HG02571 (cell line): ENCODE data around the gene PLEKHA7.
"Not testable (repeated sequence)": the region's sequence is repeated elsewhere in the genome, so short reads cannot be mapped to it uniquely, and the experiment has no call there.

Experiments
- ATAC-seq: cut with Tn5 transposase; IDR thresholded peaks from one replicate; pipeline ENCODE4 v1.9.1; 2021; ENCODE audit warnings: mild to moderate bottlenecking, moderate library complexity; ENCODE audit not compliant: unreplicated experiment

Gene PLEKHA7

GRCh38 chr11:16942911-16943310 is 71.3 kb downstream of the PLEKHA7 start:
- ATAC-seq = no peak

- no peak for ATAC-seq
Observed at GRCh38 chr11:16942342-16942741, 71.9 kb downstream of the PLEKHA7 start.

DNA sequence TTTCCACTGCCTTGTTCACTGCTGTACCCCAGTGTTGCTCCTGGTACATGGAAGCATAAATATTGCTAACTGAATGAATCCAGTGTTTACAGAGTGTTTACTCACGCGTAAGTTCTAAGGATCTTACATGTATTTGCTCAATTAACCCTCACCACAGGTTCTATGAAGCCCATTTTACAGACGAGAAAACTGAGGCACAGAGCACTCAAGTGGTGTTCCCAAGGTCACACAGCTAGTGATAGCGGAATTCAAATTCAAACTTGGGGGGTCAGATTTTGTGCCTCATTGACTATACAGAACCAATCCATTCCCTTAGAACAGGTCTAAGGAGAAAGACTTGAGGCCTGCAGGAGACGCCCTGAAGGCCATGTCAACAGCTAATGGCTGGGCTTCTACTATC is 72.3 kb downstream of the PLEKHA7 start:
- no peak for ATAC-seq

GRCh38 chr11:16938061-16938460 is 76.2 kb downstream of the PLEKHA7 start:
- ATAC-seq = no peak

GRCh38 chr11:16936643-16937042 is 77.6 kb downstream of the PLEKHA7 start:
- no peak for ATAC-seq

GRCh38 chr11:16935518-16936302 is 78.5 kb downstream of the PLEKHA7 start:
- no peak for ATAC-seq

GRCh38 chr11:16933756-16934603 is 80.2 kb downstream of the PLEKHA7 start:
- no peak for ATAC-seq

DNA sequence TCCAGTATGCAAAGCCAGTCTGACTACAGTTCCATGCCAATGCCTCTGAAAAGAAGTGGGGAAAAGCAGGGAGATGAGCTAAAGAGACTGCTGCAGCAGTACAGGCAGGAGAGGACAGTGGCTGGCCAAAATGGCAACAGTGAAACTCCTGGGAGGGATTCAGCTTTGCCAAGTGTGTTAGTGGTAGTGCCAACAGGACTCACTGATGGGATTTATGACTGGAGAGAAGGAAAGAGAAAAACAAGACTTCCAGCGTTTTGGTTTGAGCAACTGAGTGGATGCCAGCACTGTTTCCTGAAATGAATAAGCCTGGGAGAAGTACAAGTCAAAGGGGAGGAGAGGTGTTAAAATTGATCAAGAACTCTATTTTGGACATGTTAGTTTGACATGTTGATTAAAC is 80.9 kb downstream of the PLEKHA7 start:
- no peak for ATAC-seq

DNA sequence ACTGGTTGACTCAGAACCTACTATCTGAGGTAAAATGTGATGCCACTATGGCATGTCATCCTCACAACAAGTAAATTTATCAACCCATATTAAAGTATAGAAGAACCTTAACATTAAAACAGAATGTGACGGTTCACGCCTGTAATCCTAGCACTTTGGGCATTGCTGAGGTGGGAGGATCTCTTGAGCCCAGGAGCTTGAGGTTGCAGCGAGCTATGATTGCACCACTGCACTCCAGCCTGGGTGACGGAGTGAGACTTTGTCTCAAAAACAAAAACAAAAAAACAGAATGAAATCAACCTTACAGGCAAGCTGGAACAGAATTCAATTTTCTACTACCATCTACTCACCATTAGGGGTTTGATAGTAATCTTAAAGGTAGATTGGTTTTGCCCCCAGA is 86.2 kb downstream of the PLEKHA7 start:
- no peak for ATAC-seq

GRCh38 chr11:16926883-16927626 is 87.2 kb downstream of the PLEKHA7 start:
- ATAC-seq = no peak

- peak; percentile 22 for ATAC-seq
Observed at GRCh38 chr11:16925561-16926065, 88.6 kb downstream of the PLEKHA7 start.

DNA sequence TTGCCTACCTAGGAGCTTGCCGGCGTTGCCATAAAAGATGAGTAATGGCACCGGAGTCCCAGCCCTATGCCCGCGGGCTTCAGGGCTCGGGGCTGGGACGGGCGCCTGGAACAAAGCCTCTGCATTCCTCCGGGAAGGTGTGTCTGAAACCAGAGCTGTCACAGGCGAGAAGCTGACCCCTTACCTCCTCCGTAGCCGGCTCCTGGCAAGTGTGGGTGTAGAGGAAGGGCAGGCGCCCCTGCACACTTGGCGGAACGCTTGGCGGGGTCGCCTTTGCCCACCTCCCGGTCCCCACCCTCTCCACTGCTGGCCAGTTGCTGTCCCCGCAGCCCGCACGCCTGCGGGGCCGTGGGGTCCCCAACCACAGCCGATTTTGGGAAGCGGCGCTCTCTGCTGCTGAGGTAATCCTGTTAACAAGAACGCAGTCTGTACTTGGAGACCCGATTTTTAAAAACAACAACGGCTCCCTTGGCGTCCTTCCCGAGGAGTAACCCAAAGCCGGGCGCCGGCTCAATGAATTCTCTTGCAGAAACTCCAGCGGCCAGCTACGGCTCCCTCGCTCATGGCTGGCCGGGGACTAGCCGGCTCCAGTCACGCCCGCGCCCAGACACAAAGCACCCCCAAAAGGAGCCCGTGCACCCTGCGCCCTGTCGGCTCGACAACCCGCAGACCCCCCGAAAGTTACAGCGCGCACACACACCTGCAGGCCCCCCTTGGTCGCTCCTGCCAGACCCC is 89.2 kb downstream of the PLEKHA7 start:
- ATAC-seq = peak; percentile 9

DNA sequence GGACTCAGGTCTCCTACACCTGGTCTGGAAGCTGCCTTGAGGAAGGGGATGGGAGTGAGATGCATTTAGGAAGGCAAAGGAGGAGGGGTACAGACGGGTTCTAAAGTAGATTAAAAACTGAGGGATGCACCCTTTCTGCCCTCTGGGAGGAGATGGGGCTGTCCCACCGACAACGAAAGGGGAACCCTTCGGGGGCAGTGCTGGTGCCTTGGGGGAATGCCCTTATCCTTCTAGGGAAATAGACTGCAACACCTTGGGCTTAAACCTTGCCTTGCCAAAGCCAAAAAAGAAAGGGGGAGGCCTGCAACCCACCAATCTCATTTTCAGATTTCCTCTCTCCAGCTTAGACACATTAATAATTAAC is 89.8 kb downstream of the PLEKHA7 start:
- ATAC-seq = peak; percentile 64

DNA sequence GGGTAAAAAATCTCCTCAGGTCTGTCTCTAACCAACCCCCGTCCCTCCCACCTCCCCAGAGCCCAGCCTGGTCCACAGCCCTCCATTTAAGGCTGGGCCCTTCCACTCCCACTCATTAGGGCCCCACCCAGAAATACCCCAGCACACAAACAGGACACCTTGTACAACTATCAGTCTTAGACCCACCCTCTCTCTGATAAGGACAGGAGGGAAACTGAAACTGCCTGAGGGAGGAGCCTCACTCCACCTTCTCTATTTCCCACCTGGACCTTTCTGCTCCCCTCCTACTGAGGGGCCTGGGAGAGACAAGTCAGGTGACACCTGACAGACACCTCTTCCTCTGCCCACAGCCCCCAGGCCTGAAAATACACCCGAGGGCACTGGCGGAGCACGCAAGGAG is 90.2 kb downstream of the PLEKHA7 start:
- peak; percentile 48 for ATAC-seq

DNA sequence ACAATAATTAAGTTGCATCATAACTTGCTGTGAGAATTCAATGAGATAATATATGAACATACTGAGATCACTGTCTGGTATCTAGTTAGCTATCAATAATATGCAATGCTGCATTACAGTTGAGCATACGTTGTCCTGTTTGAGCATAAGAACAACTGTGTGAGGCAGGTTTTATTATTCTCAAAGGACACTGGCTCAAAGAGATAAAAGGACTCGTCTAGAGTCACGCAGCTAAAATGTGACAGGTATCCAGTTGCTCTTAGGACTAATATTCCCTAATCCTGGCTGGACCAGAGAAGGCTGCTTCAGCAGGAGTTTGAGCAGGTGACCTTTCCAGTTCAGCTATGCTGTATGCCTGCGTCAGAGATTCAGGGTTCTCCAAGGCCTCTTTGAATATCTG is 92.5 kb downstream of the PLEKHA7 start:
- ATAC-seq = no peak

GRCh38 chr11:16921019-16921418 is 93.2 kb downstream of the PLEKHA7 start:
- no peak for ATAC-seq

GRCh38 chr11:16920559-16920958 is 93.7 kb downstream of the PLEKHA7 start:
- no peak for ATAC-seq

DNA sequence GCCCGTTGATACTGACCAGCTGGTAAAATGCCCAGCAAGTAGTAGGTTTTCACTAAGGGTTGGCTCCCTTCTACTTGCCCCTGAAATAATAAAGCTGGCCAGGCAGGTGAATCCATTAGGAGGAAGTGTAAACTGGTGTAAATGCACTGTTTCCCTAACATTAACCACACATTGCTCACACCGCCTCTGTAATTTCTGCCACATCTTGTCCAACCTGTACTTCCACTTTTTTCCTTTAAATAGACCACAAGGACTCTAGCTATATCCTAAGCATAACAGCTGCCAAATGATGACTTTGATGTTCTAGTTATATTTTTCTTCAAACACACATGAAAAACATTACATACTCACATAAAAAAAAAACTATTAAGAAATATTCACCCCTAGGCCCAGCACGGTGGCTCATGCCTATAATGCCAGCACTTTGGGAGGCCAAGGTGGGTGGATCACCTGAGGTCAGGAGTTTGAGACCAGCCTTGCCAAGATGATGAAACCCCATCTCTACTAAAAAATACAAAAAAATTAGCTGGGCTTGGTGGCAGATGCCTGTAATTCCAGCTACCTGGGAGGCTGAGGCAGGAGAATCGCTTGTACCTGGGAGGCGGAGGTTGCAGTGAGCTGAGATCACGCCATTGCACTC is 95.6 kb downstream of the PLEKHA7 start:
- not testable (repeated sequence) for ATAC-seq

- ATAC-seq = no peak
Observed at GRCh38 chr11:16917941-16918340, 96.3 kb downstream of the PLEKHA7 start.

GRCh38 chr11:16912692-16913111 is 101.5 kb downstream of the PLEKHA7 start:
- no peak for ATAC-seq
